ENCODE measurements around the gene SLC6A5. TPM values are rescaled to one million over a fixed set of nuclear protein-coding genes. Genes with fewer than 3 reads are reported as not detected.

The SLC6A5 gene
- total and polyA plus RNA-seq, 10 of the 15 experiments (the other 5 are each of a cell fraction or from before 2014, with no cell fraction given), result 0.01 TPM; not detected in 9

DNA sequence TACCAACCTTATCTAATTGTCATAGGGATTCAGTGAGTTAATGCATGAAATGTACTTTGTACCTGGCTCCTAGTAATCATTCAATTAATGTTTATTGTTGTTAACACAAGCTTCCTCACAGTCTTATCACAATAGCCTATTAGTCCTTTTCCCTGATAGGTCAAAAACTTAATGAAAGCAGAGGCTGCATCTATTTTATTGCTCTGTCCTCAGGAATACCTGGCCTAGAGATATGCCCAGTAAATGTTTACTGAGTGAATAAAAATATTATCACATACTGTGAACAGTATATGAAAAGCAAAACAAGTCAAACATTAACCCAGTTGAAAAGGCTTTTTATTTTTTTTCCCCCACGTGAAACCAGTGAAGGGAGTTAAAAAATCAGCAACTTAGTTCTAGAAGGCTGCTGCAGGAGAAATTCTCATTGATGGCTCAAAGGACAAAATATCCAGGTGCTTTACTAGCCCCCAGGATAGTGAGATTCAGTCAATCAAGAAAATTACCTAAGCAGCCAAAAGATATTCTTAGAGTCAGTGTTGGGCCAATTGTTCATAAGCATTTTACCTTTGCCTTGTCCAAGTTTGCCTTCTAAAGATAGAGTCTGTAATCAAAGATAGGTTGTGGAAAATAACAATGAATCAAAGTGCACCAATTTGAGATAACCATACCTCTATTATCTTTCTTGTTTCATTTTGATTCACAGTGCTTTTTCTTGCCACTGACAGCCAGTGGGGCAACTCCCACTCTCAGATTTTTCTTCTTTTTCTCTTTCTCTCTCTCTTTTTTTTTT, 34.4 kb upstream of the SLC6A5 start:
- POLR2A ChIA-PET, result no interaction called here
- CTCF ChIA-PET, result no interaction called here
- no peak for ATAC-seq
- TF ChIP-seq, protein P1, sequence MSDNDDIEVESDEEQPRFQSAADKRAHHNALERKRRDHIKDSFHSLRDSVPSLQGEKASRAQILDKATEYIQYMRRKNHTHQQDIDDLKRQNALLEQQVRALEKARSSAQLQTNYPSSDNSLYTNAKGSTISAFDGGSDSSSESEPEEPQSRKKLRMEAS (IDR thresholded peaks at IDR 0.05; ENCODE audit: low read depth, low read length), result no peak
- TF ChIP-seq, protein P2, sequence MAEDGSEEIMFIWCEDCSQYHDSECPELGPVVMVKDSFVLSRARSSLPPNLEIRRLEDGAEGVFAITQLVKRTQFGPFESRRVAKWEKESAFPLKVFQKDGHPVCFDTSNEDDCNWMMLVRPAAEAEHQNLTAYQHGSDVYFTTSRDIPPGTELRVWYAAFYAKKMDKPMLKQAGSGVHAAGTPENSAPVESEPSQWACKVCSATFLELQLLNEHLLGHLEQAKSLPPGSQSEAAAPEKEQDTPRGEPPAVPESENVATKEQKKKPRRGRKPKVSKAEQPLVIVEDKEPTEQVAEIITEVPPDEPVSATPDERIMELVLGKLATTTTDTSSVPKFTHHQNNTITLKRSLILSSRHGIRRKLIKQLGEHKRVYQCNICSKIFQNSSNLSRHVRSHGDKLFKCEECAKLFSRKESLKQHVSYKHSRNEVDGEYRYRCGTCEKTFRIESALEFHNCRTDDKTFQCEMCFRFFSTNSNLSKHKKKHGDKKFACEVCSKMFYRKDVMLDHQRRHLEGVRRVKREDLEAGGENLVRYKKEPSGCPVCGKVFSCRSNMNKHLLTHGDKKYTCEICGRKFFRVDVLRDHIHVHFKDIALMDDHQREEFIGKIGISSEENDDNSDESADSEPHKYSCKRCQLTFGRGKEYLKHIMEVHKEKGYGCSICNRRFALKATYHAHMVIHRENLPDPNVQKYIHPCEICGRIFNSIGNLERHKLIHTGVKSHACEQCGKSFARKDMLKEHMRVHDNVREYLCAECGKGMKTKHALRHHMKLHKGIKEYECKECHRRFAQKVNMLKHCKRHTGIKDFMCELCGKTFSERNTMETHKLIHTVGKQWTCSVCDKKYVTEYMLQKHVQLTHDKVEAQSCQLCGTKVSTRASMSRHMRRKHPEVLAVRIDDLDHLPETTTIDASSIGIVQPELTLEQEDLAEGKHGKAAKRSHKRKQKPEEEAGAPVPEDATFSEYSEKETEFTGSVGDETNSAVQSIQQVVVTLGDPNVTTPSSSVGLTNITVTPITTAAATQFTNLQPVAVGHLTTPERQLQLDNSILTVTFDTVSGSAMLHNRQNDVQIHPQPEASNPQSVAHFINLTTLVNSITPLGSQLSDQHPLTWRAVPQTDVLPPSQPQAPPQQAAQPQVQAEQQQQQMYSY (CRISPR knock-in tag; IDR thresholded peaks at IDR 0.05), result no peak
- TF ChIP-seq, protein P3, sequence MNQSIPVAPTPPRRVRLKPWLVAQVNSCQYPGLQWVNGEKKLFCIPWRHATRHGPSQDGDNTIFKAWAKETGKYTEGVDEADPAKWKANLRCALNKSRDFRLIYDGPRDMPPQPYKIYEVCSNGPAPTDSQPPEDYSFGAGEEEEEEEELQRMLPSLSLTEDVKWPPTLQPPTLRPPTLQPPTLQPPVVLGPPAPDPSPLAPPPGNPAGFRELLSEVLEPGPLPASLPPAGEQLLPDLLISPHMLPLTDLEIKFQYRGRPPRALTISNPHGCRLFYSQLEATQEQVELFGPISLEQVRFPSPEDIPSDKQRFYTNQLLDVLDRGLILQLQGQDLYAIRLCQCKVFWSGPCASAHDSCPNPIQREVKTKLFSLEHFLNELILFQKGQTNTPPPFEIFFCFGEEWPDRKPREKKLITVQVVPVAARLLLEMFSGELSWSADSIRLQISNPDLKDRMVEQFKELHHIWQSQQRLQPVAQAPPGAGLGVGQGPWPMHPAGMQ (IDR thresholded peaks at IDR 0.05; ENCODE audit: borderline replicate concordance), result no peak
- TF ChIP-seq MTA2 (IDR thresholded peaks at IDR 0.05; ENCODE audit: low read depth) (no peak), BRCA1 (IDR thresholded peaks at IDR 0.05; ENCODE audit: low read depth, low read length) (no peak), PAX5 (IDR thresholded peaks at IDR 0.05; ENCODE audit: borderline replicate concordance, low read depth, low read length) (no peak), TAF1 (IDR thresholded peaks at IDR 0.05; ENCODE audit: borderline replicate concordance, low read depth, low read length) (no peak), ZNF207 (IDR thresholded peaks at IDR 0.05; ENCODE audit: borderline replicate concordance) (no peak), BACH1 (IDR thresholded peaks at IDR 0.05; ENCODE audit: borderline replicate concordance) (no peak), ZNF622 (IDR thresholded peaks at IDR 0.05) (no peak), ZSCAN29 (IDR thresholded peaks at IDR 0.05) (no peak), SRF (IDR thresholded peaks at IDR 0.05; ENCODE audit: low read depth in 2 of 2, low read length in 2 of 2) (no peak), LARP7 (IDR thresholded peaks at IDR 0.05) (no peak), CEBPB (IDR thresholded peaks at IDR 0.05; ENCODE audit: borderline replicate concordance in 1 of 2, low read depth in 2 of 2, low read length in 2 of 2) (no peak)
- TF ChIP-seq, protein P4, sequence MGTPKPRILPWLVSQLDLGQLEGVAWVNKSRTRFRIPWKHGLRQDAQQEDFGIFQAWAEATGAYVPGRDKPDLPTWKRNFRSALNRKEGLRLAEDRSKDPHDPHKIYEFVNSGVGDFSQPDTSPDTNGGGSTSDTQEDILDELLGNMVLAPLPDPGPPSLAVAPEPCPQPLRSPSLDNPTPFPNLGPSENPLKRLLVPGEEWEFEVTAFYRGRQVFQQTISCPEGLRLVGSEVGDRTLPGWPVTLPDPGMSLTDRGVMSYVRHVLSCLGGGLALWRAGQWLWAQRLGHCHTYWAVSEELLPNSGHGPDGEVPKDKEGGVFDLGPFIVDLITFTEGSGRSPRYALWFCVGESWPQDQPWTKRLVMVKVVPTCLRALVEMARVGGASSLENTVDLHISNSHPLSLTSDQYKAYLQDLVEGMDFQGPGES (IDR thresholded peaks at IDR 0.05), result no peak
- intact Hi-C loops (cut with micrococcal nuclease; ENCODE audit: unreplicated experiment) (no loop called here), in situ Hi-C loops (cut with MboI) (no loop called here)
- H2AFZ ChIP-seq (ENCODE audit: control insufficient read depth, low read depth, low read length), result no peak overlapping the region
- RAD21 ChIA-PET (ENCODE audit: unreplicated experiment), result interaction anchor here (1.5 kb wide), 1 partner anchor 45 kb away, joined by 4 read pairs; no protein-coding TSS in a partner anchor
- no peak overlapping the region for H3K9ac ChIP-seq (ENCODE audit: control insufficient read depth, insufficient read depth, low read length)
- no peak for FAIRE-seq
- H3K36me3 ChIP-seq (ENCODE audit: control insufficient read depth in 2 of 2, insufficient read depth in 2 of 2, low read length in 1 of 2), result no peaks in the 10 kb centered on the region
- no peak overlapping the region for H3K27ac ChIP-seq (ENCODE audit: control insufficient read depth, insufficient read depth)
- SMC1A ChIA-PET (ENCODE audit: uncharacterized antibody, unreplicated experiment), result interaction anchor here (0.6 kb wide), 1 partner anchor 99 kb away, joined by 3 read pairs; no protein-coding TSS in a partner anchor
- no peaks in the 10 kb centered on the region for H4K20me1 ChIP-seq (ENCODE audit: control insufficient read depth, insufficient read depth)
- no TSS peak for BruUV-seq (replicated peaks)
- H3K79me2 ChIP-seq (ENCODE audit: control insufficient read depth, insufficient read depth, low read length), result no peaks in the 10 kb centered on the region
- WGBS (ENCODE audit: insufficient coverage, insufficient replicate concordance, low lambda C conversion rate, missing lambda C conversion rate), result 0% methylated on average over 1 of the region's 1 CpG
- no peaks in the 10 kb centered on the region for H3K9me3 ChIP-seq (replicated peaks; ENCODE audit: control insufficient read depth, insufficient read depth, low read length)
- DNase-seq (ENCODE audit: low read depth, low spot score), result no peak
- H3K4me2 ChIP-seq (ENCODE audit: control insufficient read depth, insufficient read depth), result no peak overlapping the region
- H3K4me3 ChIP-seq, result no peak overlapping the region
- H3K4me1 ChIP-seq (ENCODE audit: control insufficient read depth, insufficient read depth, low read length), result no peaks in the 10 kb centered on the region
- H3K27me3 ChIP-seq (replicated peaks in 1 of 2; ENCODE audit: control insufficient read depth in 2 of 2, insufficient read depth in 2 of 2, low read length in 1 of 2), result no peaks in the 10 kb centered on the region

Data from GM12878 (cell line).